A673 (cell line): Measurements from ENCODE around the gene SMARCA2.

Source experiments
- EZH2 ChIP-seq: fragments of 200-600 bp; sonication (generic); IDR thresholded peaks from 2 replicates; pipeline ENCODE4 v1.6.1; 2017; ENCODE audit warnings: borderline replicate concordance, low read depth, mild to moderate bottlenecking, mixed read lengths, antibody characterized with exemption, low read length; ENCODE audit not compliant: poor library complexity, severe bottlenecking
- TF ChIP-seq, protein P1 (sequence below): fragments of 300-800, 200-600 bp; sonication (generic); conservative IDR thresholded peaks from 2 replicates; pipeline ENCODE4 v1.5.1; 2017; ENCODE audit warnings: low read depth, mild to moderate bottlenecking, antibody characterized with exemption, low read length, moderate library complexity, mixed read lengths

DNA sequence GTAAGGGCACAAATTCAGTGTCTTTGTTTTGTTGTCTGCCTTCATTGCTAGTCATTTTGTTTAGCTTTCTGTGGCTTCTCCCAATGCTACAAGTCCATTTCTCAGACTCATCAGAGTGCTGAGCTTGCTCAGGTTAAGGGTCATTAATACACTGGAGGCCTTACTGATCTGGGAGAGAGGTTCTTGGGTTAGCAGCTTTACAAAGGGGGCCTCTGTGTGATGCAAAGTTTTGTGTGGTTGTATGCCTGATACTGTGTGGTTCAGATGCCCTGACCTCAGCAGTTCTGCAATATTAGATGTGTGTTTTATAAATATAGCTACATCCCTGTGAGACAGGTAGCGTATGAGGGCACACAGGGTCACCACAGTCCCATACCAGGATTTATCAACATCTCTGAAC, 34.8 kb upstream of the SMARCA2 start:
- TF ChIP-seq, protein P1, sequence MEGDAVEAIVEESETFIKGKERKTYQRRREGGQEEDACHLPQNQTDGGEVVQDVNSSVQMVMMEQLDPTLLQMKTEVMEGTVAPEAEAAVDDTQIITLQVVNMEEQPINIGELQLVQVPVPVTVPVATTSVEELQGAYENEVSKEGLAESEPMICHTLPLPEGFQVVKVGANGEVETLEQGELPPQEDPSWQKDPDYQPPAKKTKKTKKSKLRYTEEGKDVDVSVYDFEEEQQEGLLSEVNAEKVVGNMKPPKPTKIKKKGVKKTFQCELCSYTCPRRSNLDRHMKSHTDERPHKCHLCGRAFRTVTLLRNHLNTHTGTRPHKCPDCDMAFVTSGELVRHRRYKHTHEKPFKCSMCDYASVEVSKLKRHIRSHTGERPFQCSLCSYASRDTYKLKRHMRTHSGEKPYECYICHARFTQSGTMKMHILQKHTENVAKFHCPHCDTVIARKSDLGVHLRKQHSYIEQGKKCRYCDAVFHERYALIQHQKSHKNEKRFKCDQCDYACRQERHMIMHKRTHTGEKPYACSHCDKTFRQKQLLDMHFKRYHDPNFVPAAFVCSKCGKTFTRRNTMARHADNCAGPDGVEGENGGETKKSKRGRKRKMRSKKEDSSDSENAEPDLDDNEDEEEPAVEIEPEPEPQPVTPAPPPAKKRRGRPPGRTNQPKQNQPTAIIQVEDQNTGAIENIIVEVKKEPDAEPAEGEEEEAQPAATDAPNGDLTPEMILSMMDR = no peak
- no peak for TF ChIP-seq EZH2
